ENCODE measurements around the gene KRTAP12-4.

- TF ChIP-seq POLR2A (IDR thresholded peaks at IDR 0.05), result no peak
- TF ChIP-seq CTCF (IDR thresholded peaks at IDR 0.05), result no peak
Observed at GRCh38 chr21:44686000-44686781, 31.7 kb upstream of the KRTAP12-4 start.
